ENCODE data around the gene SERPINA6.
"Not testable (repeated sequence)": the region's sequence is repeated elsewhere in the genome, so short reads cannot be mapped to it uniquely, and the experiment has no call there.

Gene SERPINA6, protein sequence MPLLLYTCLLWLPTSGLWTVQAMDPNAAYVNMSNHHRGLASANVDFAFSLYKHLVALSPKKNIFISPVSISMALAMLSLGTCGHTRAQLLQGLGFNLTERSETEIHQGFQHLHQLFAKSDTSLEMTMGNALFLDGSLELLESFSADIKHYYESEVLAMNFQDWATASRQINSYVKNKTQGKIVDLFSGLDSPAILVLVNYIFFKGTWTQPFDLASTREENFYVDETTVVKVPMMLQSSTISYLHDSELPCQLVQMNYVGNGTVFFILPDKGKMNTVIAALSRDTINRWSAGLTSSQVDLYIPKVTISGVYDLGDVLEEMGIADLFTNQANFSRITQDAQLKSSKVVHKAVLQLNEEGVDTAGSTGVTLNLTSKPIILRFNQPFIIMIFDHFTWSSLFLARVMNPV

GRCh38 chr14:94322648-94323570, at the start of gene SERPINA6:
Gene SERPINA6, minus strand, starts transcription at chr14:94323336. Its CDS starts 8,688 bp downstream, at chr14:94314648.
- no peak for DNase-seq (ENCODE audit: low read depth)

DNA sequence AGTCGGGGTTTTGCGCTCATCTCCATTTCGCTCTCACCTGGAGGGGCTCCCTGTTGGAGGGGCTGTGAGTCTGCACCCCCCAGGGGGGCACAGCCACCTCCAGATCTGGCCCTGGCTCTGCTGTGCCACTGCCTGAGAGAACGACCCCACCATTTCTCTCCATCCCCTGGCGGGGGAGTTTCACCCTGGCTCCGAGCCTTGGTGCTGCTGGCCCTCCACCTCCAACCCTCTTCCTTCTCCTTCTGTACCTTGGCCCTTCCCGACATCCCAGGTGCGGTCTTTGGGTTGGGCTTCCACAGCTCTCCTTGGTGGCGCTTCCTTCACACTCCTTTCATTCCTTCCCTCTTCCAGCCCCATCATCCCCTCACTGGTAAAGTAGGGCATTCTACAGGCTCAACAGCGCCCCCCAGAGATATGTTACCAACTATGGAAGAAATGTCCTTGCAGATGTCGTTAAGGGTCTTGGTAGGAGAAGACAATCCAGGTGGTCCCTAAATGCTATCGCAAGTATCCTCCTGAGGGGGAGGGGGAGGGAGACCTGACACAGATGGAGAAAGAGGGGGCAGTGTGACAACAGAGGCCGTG, 49.0 kb upstream of the SERPINA6 start:
- no peak for DNase-seq (ENCODE audit: low read depth)

DNA sequence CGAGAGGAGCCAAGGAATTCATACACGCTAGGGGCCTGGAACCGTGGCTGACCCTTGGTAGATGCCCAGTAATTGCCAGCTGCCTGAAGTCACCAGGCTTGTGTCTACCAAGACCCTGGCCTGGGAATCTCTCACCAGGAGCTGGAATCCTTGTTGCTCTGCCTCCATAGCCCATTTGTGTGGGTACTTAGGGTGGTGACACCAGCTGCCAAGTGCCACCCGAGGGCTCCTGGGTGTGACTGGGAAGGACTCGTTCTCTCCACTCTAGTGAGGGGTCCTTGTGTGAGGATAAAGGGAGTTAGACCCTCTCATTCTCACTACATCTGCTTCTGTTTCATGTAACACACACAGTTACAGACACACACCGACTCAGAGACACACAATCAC, 47.4 kb upstream of the SERPINA6 start:
- no peak for DNase-seq (ENCODE audit: low read depth)

DNA sequence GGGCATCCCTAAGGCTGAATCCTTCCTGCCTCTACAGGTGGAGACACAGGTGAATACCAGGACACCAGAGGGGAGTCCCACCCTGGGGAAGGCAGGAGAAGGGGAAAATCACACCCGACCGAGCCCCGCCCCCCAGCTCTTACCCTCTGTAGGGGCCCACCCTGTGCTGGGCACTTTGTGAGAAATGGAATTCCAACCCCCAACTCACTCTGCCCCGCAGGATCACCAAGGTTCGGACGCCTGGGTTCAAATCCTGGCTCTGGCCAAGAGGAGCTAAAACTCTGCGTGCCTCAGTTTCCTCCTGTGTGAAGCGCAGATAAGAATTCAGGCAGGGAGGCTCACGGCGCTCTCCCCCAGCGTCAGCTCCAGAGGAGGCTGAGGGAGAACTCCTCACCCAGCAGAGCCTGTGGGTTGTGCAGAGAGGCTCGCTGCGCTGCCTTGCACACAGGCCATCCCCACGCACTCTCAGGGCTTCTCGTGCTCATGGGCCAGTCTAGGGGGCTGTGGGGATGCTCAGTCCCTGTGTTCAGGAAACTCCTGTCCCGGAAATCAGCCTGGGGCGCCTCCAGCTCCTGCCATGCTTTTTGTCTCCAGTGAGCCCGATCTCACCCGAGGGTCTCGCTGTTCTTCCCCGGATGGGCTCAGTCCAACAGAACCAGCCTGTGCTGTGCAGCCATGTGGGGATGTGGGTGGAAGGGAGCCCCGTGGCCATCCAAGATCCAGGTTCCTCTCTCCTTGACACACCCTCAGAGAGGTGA, 46.8 kb upstream of the SERPINA6 start:
- not testable (repeated sequence) for DNase-seq (ENCODE audit: low read depth)

DNA sequence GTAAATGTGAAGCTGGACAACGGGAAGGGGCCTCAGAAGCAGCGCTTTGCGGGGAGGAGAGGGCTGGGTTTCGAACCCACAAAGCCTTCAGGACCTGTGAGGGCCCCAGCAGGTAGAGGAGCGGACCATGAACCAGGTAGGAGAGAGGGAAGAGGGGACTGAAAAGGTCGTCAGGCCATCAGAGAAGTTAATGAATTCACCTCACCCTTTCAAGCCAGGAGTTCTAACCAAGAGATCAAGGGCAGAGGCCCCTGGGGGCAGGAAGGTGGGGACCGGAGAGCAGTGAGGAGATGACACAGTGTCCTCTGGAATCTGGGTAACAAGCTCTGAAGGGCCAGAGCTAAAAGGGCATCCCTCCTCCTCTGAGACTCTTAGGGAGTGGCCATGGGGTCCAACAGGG, 45.8 kb upstream of the SERPINA6 start:
- no peak for DNase-seq (ENCODE audit: low read depth)

GRCh38 chr14:94368243-94368590, 45.1 kb upstream of the SERPINA6 start:
- DNase-seq (ENCODE audit: low read depth), result no peak

GRCh38 chr14:94367347-94368242, 44.5 kb upstream of the SERPINA6 start:
- DNase-seq (ENCODE audit: low read depth), result no peak

- DNase-seq (ENCODE audit: low read depth), result no peak
These were observed 43.2 kb upstream of the SERPINA6 start, which contains the start of gene SERPINA2 for GRCh38 chr14:94366146-94366915. Gene SERPINA2, minus strand, starts transcription at chr14:94366698.

DNA sequence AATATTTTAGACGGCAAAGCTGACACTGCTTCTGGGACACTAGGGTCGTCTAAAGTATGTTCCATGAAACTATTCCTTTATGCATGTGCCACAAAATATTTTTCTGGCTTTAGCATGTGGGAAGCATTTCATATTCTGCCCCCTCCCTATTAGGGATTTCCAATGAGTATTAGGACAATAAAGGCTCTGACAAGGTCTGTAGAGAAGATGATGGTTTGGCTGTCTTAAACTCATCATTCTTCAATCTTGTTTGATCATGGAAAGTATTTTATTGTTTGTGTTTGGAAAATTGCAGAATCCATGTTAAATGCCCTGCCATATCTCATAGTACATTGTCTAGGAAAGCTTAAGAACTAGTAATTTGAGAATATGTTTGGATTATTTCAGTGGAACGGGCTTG, 42.5 kb upstream of the SERPINA6 start:
- no peak for DNase-seq (ENCODE audit: low read depth)

DNA sequence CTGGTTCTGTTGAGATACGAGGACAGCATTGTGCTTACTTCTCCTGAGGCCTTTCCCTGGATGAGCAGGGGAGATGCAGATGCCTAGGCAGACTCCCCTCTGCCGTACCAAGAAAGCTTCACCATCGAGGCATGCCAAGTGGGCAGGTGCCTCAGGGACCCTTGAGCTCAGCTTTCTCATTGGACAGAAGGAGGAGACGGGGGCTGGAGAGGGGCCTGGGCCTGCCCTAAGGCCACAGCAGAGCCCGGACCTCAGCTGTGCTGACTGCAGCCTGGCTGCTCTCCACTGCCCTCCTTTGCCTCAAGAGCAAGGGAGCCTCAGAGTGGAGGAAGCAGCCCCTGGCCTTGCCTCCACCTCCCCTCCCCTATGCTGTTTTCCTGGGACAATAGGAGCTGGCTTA, 41.8 kb upstream of the SERPINA6 start:
- DNase-seq (ENCODE audit: low read depth), result no peak

GRCh38 chr14:94364037-94364436, 40.9 kb upstream of the SERPINA6 start:
- no peak for DNase-seq (ENCODE audit: low read depth)

DNA sequence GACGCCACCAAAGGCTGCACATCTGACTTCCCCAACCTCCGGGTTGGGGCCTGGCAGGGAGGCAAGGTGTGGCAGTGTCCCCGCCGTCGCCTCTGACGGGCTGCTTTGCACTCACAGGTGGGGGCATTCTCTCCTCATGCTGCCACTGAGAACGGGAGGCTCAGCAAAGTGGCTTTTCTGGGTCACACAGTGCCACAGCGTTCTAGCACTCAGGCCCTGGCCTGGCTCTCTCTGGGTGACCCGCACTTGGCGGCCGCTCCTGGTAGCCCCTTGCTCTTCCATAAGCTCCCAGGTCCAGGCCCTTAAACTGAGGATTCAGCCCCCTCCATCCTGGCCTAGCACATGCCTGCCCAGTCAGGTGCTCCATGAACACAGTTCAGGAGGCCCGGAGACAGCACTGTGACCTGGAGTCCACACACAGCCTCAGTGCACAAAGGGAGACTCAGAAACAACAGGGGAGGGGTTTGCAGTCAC, 40.1 kb upstream of the SERPINA6 start:
- no peak for DNase-seq (ENCODE audit: low read depth)

DNA sequence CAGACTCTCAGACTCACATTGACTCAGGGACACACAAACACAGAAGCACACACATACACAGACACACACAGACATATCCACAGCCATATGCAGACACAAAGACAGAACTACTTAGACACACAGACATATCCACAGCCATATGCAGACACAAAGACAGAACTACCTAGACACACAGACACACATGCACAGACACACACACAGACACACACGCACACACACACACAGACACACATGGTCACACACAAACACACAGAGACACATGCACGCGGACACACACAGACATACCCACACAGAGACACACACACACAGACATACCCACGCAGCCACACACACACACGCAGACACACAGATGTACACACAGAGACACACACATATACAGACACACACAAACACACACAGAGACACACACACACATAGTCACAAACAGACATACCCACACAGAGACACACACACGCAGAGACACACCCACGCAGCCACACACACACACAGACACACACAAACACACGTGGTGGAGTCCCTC, 39.5 kb upstream of the SERPINA6 start:
- DNase-seq (ENCODE audit: low read depth), result no peak

GRCh38 chr14:94361682-94362081, 38.5 kb upstream of the SERPINA6 start:
- no peak for DNase-seq (ENCODE audit: low read depth)

DNA sequence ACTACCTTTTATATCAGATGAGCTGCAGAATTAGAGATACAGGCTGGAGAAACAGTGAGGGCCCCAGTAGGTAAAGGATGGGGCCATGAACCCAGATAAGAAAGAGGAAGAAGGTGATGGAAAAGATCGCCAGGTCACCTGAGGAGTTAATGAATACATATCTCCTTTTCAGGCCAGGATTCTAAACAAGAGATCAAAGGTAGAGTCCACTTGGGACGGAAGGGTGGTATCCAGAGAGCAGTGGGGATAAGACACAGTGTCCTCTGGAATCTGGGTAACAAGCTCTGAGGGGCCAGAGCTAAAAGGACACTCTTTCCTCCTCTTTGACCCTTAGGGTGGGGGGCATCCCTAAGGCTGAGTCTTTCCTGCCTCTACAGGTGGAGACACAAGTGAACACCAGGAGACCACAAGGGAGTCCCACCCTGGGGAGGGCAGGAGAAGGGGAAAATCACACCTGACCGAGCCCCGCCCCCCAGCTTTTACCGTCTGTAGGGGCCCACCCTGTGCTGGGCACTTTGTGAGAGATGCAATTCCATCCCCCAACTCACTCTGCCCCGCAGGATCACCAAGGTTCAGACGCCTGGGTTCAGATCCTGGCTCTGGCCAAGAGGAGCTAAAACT, 37.9 kb upstream of the SERPINA6 start:
- DNase-seq (ENCODE audit: low read depth), result no peak

- DNase-seq (ENCODE audit: low read depth), result no peak
These were observed 34.0 kb upstream of the SERPINA6 start for GRCh38 chr14:94357166-94357565.

DNA sequence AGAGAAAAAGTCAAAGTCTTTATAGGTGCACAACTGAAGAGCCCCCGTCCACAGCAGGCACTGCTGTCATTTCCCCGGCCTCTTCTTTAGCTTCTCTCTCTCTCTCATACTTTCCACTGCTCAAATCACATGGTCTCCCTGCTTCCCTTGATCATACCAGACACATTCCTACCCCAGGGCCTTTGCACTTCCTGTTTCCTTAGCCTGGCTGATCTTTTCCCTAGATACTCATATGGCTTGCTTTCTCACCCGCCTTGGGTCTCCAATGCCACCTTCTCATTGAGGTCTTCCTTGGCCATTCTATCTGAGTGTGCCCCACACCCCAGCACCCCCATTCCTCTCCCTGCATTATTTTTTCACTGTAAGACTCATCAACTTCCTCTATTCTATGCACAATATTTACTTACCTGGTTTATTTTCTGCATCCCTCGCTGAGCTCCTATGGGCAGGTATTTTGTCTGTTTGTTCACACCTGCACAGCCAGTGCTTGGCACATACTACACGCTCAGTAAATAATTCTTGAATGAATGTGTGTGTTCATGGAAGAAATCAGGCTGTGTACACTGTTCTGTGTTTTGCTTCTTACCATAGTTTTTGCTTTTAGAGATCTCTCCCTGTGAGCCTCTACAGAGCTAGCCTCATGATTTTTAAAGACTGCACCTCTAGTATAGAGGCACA, 33.4 kb upstream of the SERPINA6 start:
- DNase-seq (ENCODE audit: low read depth), result no peak

- DNase-seq (ENCODE audit: low read depth), result no peak
These were observed 32.2 kb upstream of the SERPINA6 start for GRCh38 chr14:94355191-94355794.

All from stimulated activated CD8-positive, alpha-beta memory T cell treated with anti-CD3 and anti-CD28 coated beads, Interleukin-12 subunit alpha, Interleukin-12 subunit beta, amount 100 ng/mL, for 1 hour (primary cell).